ENCODE results near the gene CREBBP. TPM values are rescaled to one million over a fixed set of nuclear protein-coding genes. Genes with fewer than 3 reads are reported as not detected.

The CREBBP gene
- total and polyA plus RNA-seq, 2 donors from 2014 or later, result 5.9 to 74.6 TPM

DNA sequence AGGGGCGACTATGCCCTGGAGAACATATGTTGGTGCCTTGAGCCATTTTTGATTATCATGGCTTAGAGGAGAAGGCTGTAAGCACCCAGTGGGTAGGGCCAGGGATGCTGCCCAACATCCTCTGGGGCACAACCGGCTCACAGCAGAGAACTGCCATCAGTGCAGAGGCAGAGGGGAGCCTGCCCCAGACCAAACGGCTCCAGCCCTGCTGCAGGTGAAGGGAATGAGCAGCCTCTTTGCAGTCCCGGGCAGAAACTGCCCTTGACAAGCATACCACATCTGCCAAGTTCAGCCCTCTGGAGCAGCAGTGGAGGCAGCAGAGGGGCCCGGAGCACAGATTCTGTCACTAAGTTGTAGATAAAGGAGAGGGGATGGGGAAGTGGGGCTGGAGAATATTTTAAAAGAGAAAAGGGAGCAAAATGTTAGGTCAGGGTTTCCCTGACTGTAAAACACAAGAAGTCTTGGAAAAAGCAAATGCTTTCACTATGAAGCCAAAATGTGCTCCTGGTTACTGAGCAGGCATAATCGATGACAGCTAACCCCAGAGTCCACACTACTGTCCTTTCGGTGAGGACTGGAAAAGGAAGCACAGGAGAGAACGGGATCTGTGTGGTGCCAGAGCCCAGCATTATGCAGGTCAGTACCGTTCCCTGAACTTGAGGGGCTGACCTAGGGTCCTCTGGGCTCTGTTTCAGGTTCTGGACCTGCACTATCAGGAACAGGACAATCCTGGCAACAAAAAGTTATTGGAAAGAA is 72.0 kb downstream of the CREBBP start:
- TF ChIP-seq, protein P1, sequence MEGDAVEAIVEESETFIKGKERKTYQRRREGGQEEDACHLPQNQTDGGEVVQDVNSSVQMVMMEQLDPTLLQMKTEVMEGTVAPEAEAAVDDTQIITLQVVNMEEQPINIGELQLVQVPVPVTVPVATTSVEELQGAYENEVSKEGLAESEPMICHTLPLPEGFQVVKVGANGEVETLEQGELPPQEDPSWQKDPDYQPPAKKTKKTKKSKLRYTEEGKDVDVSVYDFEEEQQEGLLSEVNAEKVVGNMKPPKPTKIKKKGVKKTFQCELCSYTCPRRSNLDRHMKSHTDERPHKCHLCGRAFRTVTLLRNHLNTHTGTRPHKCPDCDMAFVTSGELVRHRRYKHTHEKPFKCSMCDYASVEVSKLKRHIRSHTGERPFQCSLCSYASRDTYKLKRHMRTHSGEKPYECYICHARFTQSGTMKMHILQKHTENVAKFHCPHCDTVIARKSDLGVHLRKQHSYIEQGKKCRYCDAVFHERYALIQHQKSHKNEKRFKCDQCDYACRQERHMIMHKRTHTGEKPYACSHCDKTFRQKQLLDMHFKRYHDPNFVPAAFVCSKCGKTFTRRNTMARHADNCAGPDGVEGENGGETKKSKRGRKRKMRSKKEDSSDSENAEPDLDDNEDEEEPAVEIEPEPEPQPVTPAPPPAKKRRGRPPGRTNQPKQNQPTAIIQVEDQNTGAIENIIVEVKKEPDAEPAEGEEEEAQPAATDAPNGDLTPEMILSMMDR (IDR thresholded peaks at IDR 0.05; ENCODE audit: borderline replicate concordance, extremely low read depth, insufficient read depth), result no peak
- no peak for FAIRE-seq

DNA sequence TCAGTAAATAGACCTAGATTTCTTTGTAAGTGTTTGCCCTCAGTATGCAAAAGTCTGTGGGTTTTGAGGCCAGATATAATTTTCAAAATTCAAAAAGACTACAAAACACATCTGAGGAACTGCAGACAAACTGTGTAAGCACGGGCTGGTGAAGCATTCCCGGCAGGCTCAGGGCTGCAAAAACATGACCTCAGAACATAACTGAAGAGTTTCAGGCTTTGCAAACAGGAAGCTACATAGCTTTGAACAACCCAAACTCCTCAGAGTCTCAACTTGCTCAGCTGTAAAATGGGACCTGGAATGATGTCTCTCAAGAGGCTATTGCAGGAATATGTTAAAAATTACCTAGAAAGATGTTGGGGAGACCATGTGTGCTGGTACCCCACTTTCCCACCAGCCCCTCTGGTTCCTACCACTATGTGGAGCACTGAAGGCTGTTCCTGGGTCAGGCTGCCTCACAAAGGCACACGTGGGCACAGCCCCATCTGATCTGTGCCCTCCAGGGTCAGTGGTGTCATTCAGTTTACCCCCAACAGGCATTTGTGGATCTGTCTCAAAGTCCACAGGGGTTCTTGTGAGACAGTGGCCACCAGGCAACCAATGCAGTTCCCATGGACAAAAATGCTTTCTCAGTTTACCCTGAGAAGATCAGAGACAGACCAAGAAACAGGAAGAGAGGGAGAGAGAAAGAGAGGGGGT is 72.9 kb downstream of the CREBBP start:
- Histone ChIP-seq H3K36me3 (ENCODE audit: control insufficient read depth in 2 of 3, insufficient read depth in 3 of 3, low read length in 3 of 3) (peaks cover 6 to 11% (median 11%) of the 10 kb centered on the region in 3 donors), H3K27ac (ENCODE audit: low read depth in 2 of 2, low read length in 2 of 2) (no peak overlapping the region), H3K27me3 (ENCODE audit: control insufficient read depth, insufficient read depth, low read length) (no peaks in the 10 kb centered on the region), H3K4me1 (ENCODE audit: control insufficient read depth in 2 of 3, insufficient read depth in 2 of 3, low read depth in 1 of 3, low read length in 3 of 3) (peaks cover 0 to 11% (median 9%) of the 10 kb centered on the region in 3 donors), H3K9ac (ENCODE audit: low read length in 3 of 3) (no peak overlapping the region), H3K4me3 (ENCODE audit: low read length in 3 of 3) (no peak overlapping the region), H3K9me3 (ENCODE audit: control insufficient read depth in 2 of 3, insufficient read depth in 1 of 3, low read length in 3 of 3) (no peaks in the 10 kb centered on the region)
- FAIRE-seq, result no peak
- DNase-seq, result no peak
- intact Hi-C loops (cut with DNase I), result no loop called here
- TF ChIP-seq, protein P1 (IDR thresholded peaks at IDR 0.05; ENCODE audit: borderline replicate concordance, extremely low read depth, insufficient read depth), result no peak

More for the DNA sequence above, 72.0 kb downstream of the CREBBP start:
- Histone ChIP-seq H3K4me1 (ENCODE audit: control insufficient read depth in 2 of 3, insufficient read depth in 2 of 3, low read depth in 1 of 3, low read length in 3 of 3) (peaks cover 0 to 13% (median 11%) of the 10 kb centered on the region in 3 donors), H3K27ac (ENCODE audit: low read depth in 2 of 2, low read length in 2 of 2) (no peak overlapping the region), H3K9me3 (ENCODE audit: control insufficient read depth in 2 of 3, insufficient read depth in 1 of 3, low read length in 3 of 3) (no peaks in the 10 kb centered on the region), H3K4me3 (ENCODE audit: low read length in 3 of 3) (no peak overlapping the region), H3K36me3 (ENCODE audit: control insufficient read depth in 2 of 3, insufficient read depth in 3 of 3, low read length in 3 of 3) (peaks cover 6 to 11% (median 11%) of the 10 kb centered on the region in 3 donors), H3K27me3 (ENCODE audit: control insufficient read depth, insufficient read depth, low read length) (no peaks in the 10 kb centered on the region), H3K9ac (ENCODE audit: low read length in 3 of 3) (no peak overlapping the region)
- no peak for DNase-seq
- intact Hi-C loops (cut with DNase I), result no loop called here

DNA sequence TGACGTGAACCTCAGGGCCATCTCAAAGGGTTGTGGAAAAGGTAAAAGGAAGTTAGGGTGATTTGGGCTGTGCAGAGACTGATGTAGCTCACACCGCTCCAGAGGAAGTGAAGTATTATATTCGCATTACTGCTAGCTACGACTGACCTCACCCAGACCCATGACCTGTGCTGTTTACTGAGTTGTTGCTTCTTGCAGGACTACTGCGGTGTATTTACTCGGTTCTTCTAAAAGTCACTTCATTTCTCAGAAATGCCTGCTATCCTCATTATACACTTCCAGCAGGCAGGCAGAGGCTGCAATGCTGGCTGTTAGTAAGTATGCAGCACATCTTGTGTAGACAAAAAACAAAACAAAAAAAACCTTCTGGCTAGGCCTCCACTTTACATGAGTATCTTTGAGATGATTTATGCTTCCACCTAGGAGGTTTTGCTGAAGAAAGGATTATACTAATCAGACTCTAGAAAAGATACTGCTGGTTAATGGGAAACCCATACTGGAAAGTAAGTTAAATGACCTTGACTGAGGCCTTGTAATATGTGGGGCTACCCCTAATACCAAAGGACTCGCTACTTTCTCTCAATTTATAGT is 76.0 kb downstream of the CREBBP start:
- TF ChIP-seq, protein P1 (IDR thresholded peaks at IDR 0.05; ENCODE audit: borderline replicate concordance, extremely low read depth, insufficient read depth), result no peak
- intact Hi-C loops (cut with DNase I), result no loop called here
- Histone ChIP-seq H3K27ac (ENCODE audit: low read depth in 2 of 2, low read length in 2 of 2) (no peak overlapping the region), H3K9me3 (ENCODE audit: control insufficient read depth in 2 of 3, insufficient read depth in 1 of 3, low read length in 3 of 3) (no peaks in the 10 kb centered on the region), H3K9ac (ENCODE audit: low read length in 3 of 3) (no peak overlapping the region), H3K4me3 (ENCODE audit: low read length in 3 of 3) (no peak overlapping the region), H3K27me3 (ENCODE audit: control insufficient read depth, insufficient read depth, low read length) (no peaks in the 10 kb centered on the region), H3K4me1 (ENCODE audit: control insufficient read depth in 2 of 3, insufficient read depth in 2 of 3, low read depth in 1 of 3, low read length in 3 of 3) (peaks cover 0 to 11% (median 9%) of the 10 kb centered on the region in 3 donors), H3K36me3 (ENCODE audit: control insufficient read depth in 2 of 3, insufficient read depth in 3 of 3, low read length in 3 of 3) (peaks cover 3 to 5% (median 4%) of the 10 kb centered on the region in 3 donors)
- no peak for DNase-seq
- FAIRE-seq, result no peak

Data from kidney (tissue), 14 donors.